BLaER1 (cell line): ENCODE data around the gene EHMT1.
"Not testable (repeated sequence)": the region's sequence is repeated elsewhere in the genome, so short reads cannot be mapped to it uniquely, and the experiment has no call there.

Source experiments
- H3K27ac ChIP-seq: shearing (Covaris generic); formaldehyde crosslinking; 2 replicates; pipeline ENCODE4 v1.8.1; 2022
- H3K27me3 ChIP-seq: shearing (Covaris generic); formaldehyde crosslinking; 2 replicates; pipeline ENCODE4 v1.8.1; 2022
- H3K36me3 ChIP-seq: shearing (Covaris generic); formaldehyde crosslinking; 2 replicates; pipeline ENCODE4 v1.8.1; 2022
- H3K4me1 ChIP-seq: shearing (Covaris generic); formaldehyde crosslinking; 2 replicates; pipeline ENCODE4 v1.8.1; 2022
- H3K4me2 ChIP-seq: shearing (Covaris generic); formaldehyde crosslinking; 2 replicates; pipeline ENCODE4 v1.8.1; 2022
- H3K4me3 ChIP-seq: shearing (Covaris generic); formaldehyde crosslinking; 2 replicates; pipeline ENCODE4 v1.8.1; 2022
- H3K9ac ChIP-seq: shearing (Covaris generic); formaldehyde crosslinking; 2 replicates; pipeline ENCODE4 v1.8.1; 2022
- H3K9me3 ChIP-seq: shearing (Covaris generic); formaldehyde crosslinking; 2 replicates; pipeline ENCODE4 v1.8.1; 2022
- H4K20me1 ChIP-seq: shearing (Covaris generic); formaldehyde crosslinking; 2 replicates; pipeline ENCODE4 v1.8.1; 2022
- Cebpa-rat ChIP-seq: shearing (Covaris generic); IDR thresholded peaks from 2 replicates; pipeline ENCODE4 v1.8.1; 2022

EHMT1 gene

GRCh38 chr9:137727716-137728115 is 108.9 kb downstream of the EHMT1 start:
- H3K4me2 ChIP-seq: no peak overlapping the region
- no peaks in the 10 kb centered on the region for H3K27me3 ChIP-seq
- H4K20me1 ChIP-seq: peaks cover 76% of the 10 kb centered on the region
- H3K4me3 ChIP-seq: no peak overlapping the region
- H3K27ac ChIP-seq: no peak overlapping the region
- peaks cover 71% of the 10 kb centered on the region for H3K9me3 ChIP-seq
- TF ChIP-seq Cebpa-rat: no peak
- no peaks in the 10 kb centered on the region for H3K4me1 ChIP-seq
- peaks cover 99% of the 10 kb centered on the region for H3K36me3 ChIP-seq
- H3K9ac ChIP-seq: no peak overlapping the region

DNA sequence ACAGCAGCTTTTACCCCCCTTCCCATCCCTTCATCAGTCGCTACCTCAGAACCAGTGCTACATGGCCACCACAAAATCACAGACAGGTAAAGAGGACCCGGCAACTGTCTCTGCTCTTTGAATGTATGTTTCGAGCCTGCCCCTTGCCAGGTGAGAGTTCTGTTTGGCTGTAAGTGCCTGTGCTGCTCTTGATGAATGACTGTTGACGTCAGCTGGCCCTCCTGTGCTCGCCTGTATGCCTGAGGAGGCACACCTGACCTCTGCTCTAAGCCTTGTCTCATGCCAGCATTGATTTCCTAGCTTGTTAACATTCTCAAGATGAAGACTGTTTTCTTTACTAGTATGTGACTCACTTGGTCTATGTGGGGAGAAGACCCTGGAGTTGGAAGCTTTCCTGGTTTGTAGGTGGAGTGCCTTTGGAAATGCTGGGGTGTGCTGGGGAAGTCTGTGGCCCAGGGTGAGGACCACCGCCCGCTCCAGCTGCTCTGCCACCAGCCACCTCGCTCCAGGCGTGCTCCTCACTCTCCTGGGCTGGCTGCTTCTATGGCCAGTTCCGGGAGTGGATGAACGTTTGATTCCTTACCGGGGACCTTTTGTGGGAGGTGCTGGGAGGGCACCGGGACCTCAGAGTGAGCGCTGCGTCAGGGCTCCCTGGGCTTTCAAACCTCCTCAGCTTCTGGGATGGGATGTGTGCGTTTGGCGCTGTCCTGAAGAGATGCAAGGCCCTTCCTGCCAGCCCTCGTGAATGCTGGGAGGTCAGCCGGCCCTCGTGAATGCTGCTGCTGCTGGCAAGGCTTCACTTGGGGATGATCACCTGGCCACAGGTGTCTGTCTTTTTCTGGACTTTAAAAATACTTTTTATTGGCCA is 109.9 kb downstream of the EHMT1 start:
- H3K9ac ChIP-seq: no peak overlapping the region
- peaks cover 66% of the 10 kb centered on the region for H4K20me1 ChIP-seq
- TF ChIP-seq Cebpa-rat: no peak
- no peak overlapping the region for H3K4me3 ChIP-seq
- H3K27ac ChIP-seq: no peak overlapping the region
- peaks cover 100% of the 10 kb centered on the region for H3K36me3 ChIP-seq
- peaks cover 77% of the 10 kb centered on the region for H3K9me3 ChIP-seq
- H3K27me3 ChIP-seq: no peaks in the 10 kb centered on the region
- no peak overlapping the region for H3K4me2 ChIP-seq
- no peaks in the 10 kb centered on the region for H3K4me1 ChIP-seq

GRCh38 chr9:137731216-137731946 is 112.6 kb downstream of the EHMT1 start:
- Histone ChIP-seq H3K27ac (no peak overlapping the region), H3K27me3 (no peaks in the 10 kb centered on the region), H3K4me2 (no peak overlapping the region), H3K36me3 (peaks cover 99% of the 10 kb centered on the region), H3K4me1 (no peaks in the 10 kb centered on the region), H3K4me3 (no peak overlapping the region), H3K9ac (no peak overlapping the region), H4K20me1 (peaks cover 39% of the 10 kb centered on the region), H3K9me3 (peaks cover 63% of the 10 kb centered on the region)
- TF ChIP-seq Cebpa-rat: no peak

- no peak overlapping the region for H3K4me2 ChIP-seq
- peaks cover 37% of the 10 kb centered on the region for H4K20me1 ChIP-seq
- H3K4me1 ChIP-seq: no peaks in the 10 kb centered on the region
- no peaks in the 10 kb centered on the region for H3K27me3 ChIP-seq
- peaks cover 59% of the 10 kb centered on the region for H3K9me3 ChIP-seq
- H3K4me3 ChIP-seq: 0 out of 2 replicates have a peak overlapping the region, but pooled peaks have one; percentile 5
- H3K9ac ChIP-seq: no peak overlapping the region
- no peak overlapping the region for H3K27ac ChIP-seq
- no peak for TF ChIP-seq Cebpa-rat
- peaks cover 99% of the 10 kb centered on the region for H3K36me3 ChIP-seq
Observed at GRCh38 chr9:137731947-137732813, 113.4 kb downstream of the EHMT1 start.

DNA sequence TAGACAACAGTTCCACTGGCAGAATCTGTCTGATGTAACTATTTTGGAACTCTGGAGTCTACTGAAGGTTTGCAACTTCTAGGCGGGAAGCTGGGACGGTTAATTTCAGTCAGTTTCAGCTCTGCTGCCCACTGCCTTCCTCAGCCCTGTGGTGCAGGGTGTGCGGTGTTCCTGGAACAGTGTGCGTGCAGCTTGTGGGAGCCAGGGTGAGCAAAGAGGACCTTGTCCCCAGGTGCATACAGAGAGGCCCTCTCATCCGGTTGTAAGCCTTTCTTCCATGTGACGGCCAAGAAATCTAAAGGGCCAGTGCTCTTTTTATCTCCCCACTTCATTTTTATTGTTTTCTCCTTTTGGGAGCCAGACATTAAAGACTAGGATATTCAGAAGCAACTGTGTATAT is 114.6 kb downstream of the EHMT1 start:
- H3K36me3 ChIP-seq: peaks cover 98% of the 10 kb centered on the region
- H3K9me3 ChIP-seq: peaks cover 57% of the 10 kb centered on the region
- no peak for TF ChIP-seq Cebpa-rat
- H3K4me1 ChIP-seq: no peaks in the 10 kb centered on the region
- H3K9ac ChIP-seq: no peak overlapping the region
- 0 out of 2 replicates have a peak overlapping the region, but pooled peaks have one; percentile 16 for H3K4me3 ChIP-seq
- H4K20me1 ChIP-seq: peaks cover 35% of the 10 kb centered on the region
- no peak overlapping the region for H3K4me2 ChIP-seq
- no peak overlapping the region for H3K27ac ChIP-seq
- H3K27me3 ChIP-seq: no peaks in the 10 kb centered on the region

DNA sequence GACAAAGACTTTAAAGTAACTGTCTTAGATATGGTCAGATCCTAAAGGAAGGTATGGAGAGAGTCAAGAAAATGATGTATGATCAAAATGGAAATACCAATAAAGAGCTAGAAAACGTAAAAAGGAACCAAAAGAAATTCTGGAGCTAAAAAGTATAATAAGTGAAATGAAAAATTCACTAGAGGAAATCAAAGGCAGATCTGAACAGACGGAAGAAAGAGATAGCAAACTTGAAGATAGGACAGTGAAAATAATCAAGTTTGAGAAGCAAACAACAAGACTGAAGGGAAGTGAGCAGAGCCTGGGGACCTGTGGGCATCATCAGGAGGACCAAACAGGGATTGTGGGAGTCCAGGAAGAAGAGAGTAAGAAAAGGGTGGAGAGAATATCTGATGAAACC is 115.4 kb downstream of the EHMT1 start:
- Histone ChIP-seq H4K20me1 (peaks cover 30% of the 10 kb centered on the region), H3K27ac (no peak overlapping the region), H3K36me3 (peaks cover 93% of the 10 kb centered on the region), H3K4me1 (no peaks in the 10 kb centered on the region), H3K4me3 (0 out of 2 replicates have a peak overlapping the region, but pooled peaks have one; percentile 16), H3K27me3 (no peaks in the 10 kb centered on the region), H3K9ac (no peak overlapping the region), H3K9me3 (peaks cover 52% of the 10 kb centered on the region), H3K4me2 (no peak overlapping the region)
- TF ChIP-seq Cebpa-rat: no peak

- not testable (repeated sequence) for H3K4me2 ChIP-seq, H3K9ac ChIP-seq, H3K27ac ChIP-seq, H3K27me3 ChIP-seq, H3K4me3 ChIP-seq, H3K4me1 ChIP-seq
- Histone ChIP-seq H3K36me3 (peaks cover 93% of the 10 kb centered on the region), H4K20me1 (peaks cover 59% of the 10 kb centered on the region), H3K9me3 (peaks cover 18% of the 10 kb centered on the region)
Observed at GRCh38 chr9:137738182-137738696, 119.4 kb downstream of the EHMT1 start.

DNA sequence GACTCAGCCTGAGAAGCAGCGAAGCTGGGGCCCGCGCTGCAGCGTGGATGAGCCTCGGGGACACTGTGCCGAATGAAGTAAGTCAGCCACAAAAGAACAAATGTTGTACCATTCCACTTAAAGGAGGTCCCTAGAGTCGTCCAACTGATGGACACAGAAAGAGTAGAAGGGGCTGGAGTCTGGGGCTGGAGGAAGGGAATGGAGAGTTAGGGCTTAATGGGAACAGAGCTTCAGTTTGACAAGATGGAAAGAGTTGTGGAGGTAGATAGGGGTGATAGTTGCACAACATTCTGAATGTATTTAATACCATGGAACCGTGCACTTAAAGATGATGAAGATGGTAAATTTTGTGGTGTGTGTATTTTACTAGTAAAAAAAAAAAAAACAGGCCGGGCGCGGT is 119.9 kb downstream of the EHMT1 start:
- H4K20me1 ChIP-seq: peaks cover 64% of the 10 kb centered on the region
- H3K27me3 ChIP-seq: no peaks in the 10 kb centered on the region
- H3K4me3 ChIP-seq: no peak overlapping the region
- H3K9ac ChIP-seq: no peak overlapping the region
- H3K9me3 ChIP-seq: peaks cover 13% of the 10 kb centered on the region
- no peak overlapping the region for H3K4me2 ChIP-seq
- peaks cover 93% of the 10 kb centered on the region for H3K36me3 ChIP-seq
- TF ChIP-seq Cebpa-rat: no peak
- H3K4me1 ChIP-seq: no peaks in the 10 kb centered on the region
- no peak overlapping the region for H3K27ac ChIP-seq
